ENCODE measurements around the gene VWA3A.
"Not testable (repeated sequence)": the region's sequence is repeated elsewhere in the genome, so short reads cannot be mapped to it uniquely, and the experiment has no call there.

VWA3A gene

GRCh38 chr16:22128537-22128936 is 36.2 kb downstream of the VWA3A start:
- not testable (repeated sequence) for DNase-seq (ENCODE audit: extremely low spot score, insufficient read length, low read depth); FAIRE-seq

- DNase-seq (ENCODE audit: extremely low spot score, insufficient read length, low read depth) (no peak), FAIRE-seq (no peak)
Measured at GRCh38 chr16:22130528-22130927, 38.2 kb downstream of the VWA3A start.

GRCh38 chr16:22132801-22133200 is 40.5 kb downstream of the VWA3A start:
- DNase-seq (ENCODE audit: extremely low spot score, insufficient read length, low read depth) (no peak), FAIRE-seq (no peak)

- FAIRE-seq (no peak), DNase-seq (ENCODE audit: extremely low spot score, insufficient read length, low read depth) (no peak)
Measured at GRCh38 chr16:22138482-22138881, 46.1 kb downstream of the VWA3A start.

- no peak for DNase-seq (ENCODE audit: extremely low spot score, insufficient read length, low read depth)
- FAIRE-seq, result no peak
Measured at GRCh38 chr16:22139008-22139407, 46.7 kb downstream of the VWA3A start.

- DNase-seq (ENCODE audit: extremely low spot score, insufficient read length, low read depth) (no peak), FAIRE-seq (no peak)
Measured at GRCh38 chr16:22139732-22140131, 47.4 kb downstream of the VWA3A start.

- DNase-seq (ENCODE audit: extremely low spot score, insufficient read length, low read depth) (no peak), FAIRE-seq (peak; percentile 62)
Measured at GRCh38 chr16:22141767-22142166, 49.4 kb downstream of the VWA3A start.

- DNase-seq (ENCODE audit: extremely low spot score, insufficient read length, low read depth), result no peak
- FAIRE-seq, result no peak
Measured at GRCh38 chr16:22144520-22144919, 52.2 kb downstream of the VWA3A start.

- DNase-seq (ENCODE audit: extremely low spot score, insufficient read length, low read depth) (no peak), FAIRE-seq (no peak)
Measured at GRCh38 chr16:22147853-22148252, 55.5 kb downstream of the VWA3A start.

- FAIRE-seq, result no peak
- no peak for DNase-seq (ENCODE audit: extremely low spot score, insufficient read length, low read depth)
Measured at GRCh38 chr16:22151246-22151998, 59.1 kb downstream of the VWA3A start.

GRCh38 chr16:22152316-22152715 is 60.0 kb downstream of the VWA3A start:
- no peak for DNase-seq (ENCODE audit: extremely low spot score, insufficient read length, low read depth)
- FAIRE-seq, result no peak

- FAIRE-seq; DNase-seq (ENCODE audit: extremely low spot score, insufficient read length, low read depth): not testable (repeated sequence)
Measured at GRCh38 chr16:22153078-22153477, 60.7 kb downstream of the VWA3A start.

- FAIRE-seq, result no peak
- DNase-seq (ENCODE audit: extremely low spot score, insufficient read length, low read depth), result no peak
Measured at GRCh38 chr16:22161401-22161800, 69.1 kb downstream of the VWA3A start.

- DNase-seq (ENCODE audit: extremely low spot score, insufficient read length, low read depth) (no peak), FAIRE-seq (no peak)
Measured at GRCh38 chr16:22161999-22162655, 69.8 kb downstream of the VWA3A start, which contains the start of gene SDR42E2. Gene SDR42E2 (plus strand): TSS chr16:22162506. CDS start chr16:22165583, 3,077 bp downstream.

- FAIRE-seq (no peak), DNase-seq (ENCODE audit: extremely low spot score, insufficient read length, low read depth) (no peak)
Measured at GRCh38 chr16:22162656-22163009, 70.3 kb downstream of the VWA3A start.

- DNase-seq (ENCODE audit: extremely low spot score, insufficient read length, low read depth) (no peak), FAIRE-seq (no peak)
Measured at GRCh38 chr16:22163806-22164205, 71.5 kb downstream of the VWA3A start.

GRCh38 chr16:22164482-22164881 is 72.1 kb downstream of the VWA3A start:
- FAIRE-seq, result no peak
- no peak for DNase-seq (ENCODE audit: extremely low spot score, insufficient read length, low read depth)

GRCh38 chr16:22165508-22166285 is 73.4 kb downstream of the VWA3A start:
- FAIRE-seq (no peak), DNase-seq (ENCODE audit: extremely low spot score, insufficient read length, low read depth) (no peak)

GRCh38 chr16:22171953-22172352 is 79.6 kb downstream of the VWA3A start:
- DNase-seq (ENCODE audit: extremely low spot score, insufficient read length, low read depth) (no peak), FAIRE-seq (no peak)

GRCh38 chr16:22172642-22173041 is 80.3 kb downstream of the VWA3A start:
- FAIRE-seq; DNase-seq (ENCODE audit: extremely low spot score, insufficient read length, low read depth): not testable (repeated sequence)

GRCh38 chr16:22174642-22175041 is 82.3 kb downstream of the VWA3A start:
- no peak for DNase-seq (ENCODE audit: extremely low spot score, insufficient read length, low read depth)
- no peak for FAIRE-seq

Measured in GM18507 (cell line).